WTC11 (cell line): ENCODE measurements around the gene UFSP2. TPM values are rescaled to one million over a fixed set of nuclear protein-coding genes. Genes with fewer than 3 reads are reported as not detected.

Source experiments
- ATAC-seq: fragments of 200-7000 bp; cut with Tn5 transposase; 2 replicates; pipeline ENCODE4 v1.10.0; 2021; ENCODE audit warnings: mild to moderate bottlenecking, moderate library complexity
- CTCF ChIA-PET: fragments of 300-600 bp; sonication (Branson Sonifier 250); formaldehyde crosslinking; loops from one replicate; lab custom pipeline; 2021; ENCODE audit warnings: antibody characterized with exemption; lab: Charles Lee
- POLR2A ChIA-PET: fragments of 350-600 bp; sonication (Branson Sonifier 250); formaldehyde crosslinking; loops from one replicate; lab custom pipeline; 2021; ENCODE audit warnings: antibody characterized with exemption; lab: Charles Lee
- DNase-seq: peaks from one replicate; pipeline ENCODE4 v3.0.0; 2021; ENCODE audit warnings: low spot score
- H3K27ac Mint-ChIP-seq: 2 replicates; pipeline ENCODE4 v1.8.0; 2021; ENCODE audit warnings: mixed read lengths
- H3K27me3 Mint-ChIP-seq: 2 replicates; pipeline ENCODE4 v1.8.0; 2021; ENCODE audit warnings: low read depth, mild to moderate bottlenecking, moderate library complexity, mixed read lengths
- H3K36me3 Mint-ChIP-seq: 2 replicates; pipeline ENCODE4 v1.8.0; 2021; ENCODE audit warnings: mixed read lengths
- H3K4me1 Mint-ChIP-seq: 2 replicates; pipeline ENCODE4 v1.8.0; 2022; ENCODE audit warnings: mixed read lengths
- H3K4me3 Mint-ChIP-seq: 2 replicates; pipeline ENCODE4 v1.8.0; 2021; ENCODE audit warnings: mild to moderate bottlenecking, moderate library complexity, mixed read lengths
- H3K9me3 Mint-ChIP-seq: 2 replicates; pipeline ENCODE4 v1.8.0; 2021; ENCODE audit warnings: mixed read lengths
- AR ChIP-seq: fragments of 250-450 bp; sonication (Bioruptor Pico); IDR thresholded peaks from 2 replicates; pipeline ENCODE4 v1.9.0; 2021; ENCODE audit warnings: mild to moderate bottlenecking
- ELF4 ChIP-seq: sonication (generic); formaldehyde crosslinking; IDR thresholded peaks from 2 replicates; pipeline ENCODE4 v1.8.1; 2022; ENCODE audit warnings: low read depth, mild to moderate bottlenecking, moderate library complexity, missing genetic modification reagents
- GTF2I ChIP-seq: fragments of 250-450 bp; sonication (Bioruptor Pico); conservative IDR thresholded peaks from 2 replicates; pipeline ENCODE4 v1.4.0; 2021; ENCODE audit warnings: mild to moderate bottlenecking
- HMGA2 ChIP-seq: fragments of 250-450 bp; sonication (Bioruptor Pico); IDR thresholded peaks from 2 replicates; pipeline ENCODE4 v1.4.0; 2021; ENCODE audit warnings: mild to moderate bottlenecking, moderate library complexity
- HMGXB4 ChIP-seq: sonication (generic); formaldehyde crosslinking; IDR thresholded peaks from 2 replicates; pipeline ENCODE4 v1.8.1; 2023; ENCODE audit warnings: mild to moderate bottlenecking, moderate library complexity, missing genetic modification reagents
- SMAD3 ChIP-seq: sonication (generic); formaldehyde crosslinking; IDR thresholded peaks from 2 replicates; pipeline ENCODE4 v1.8.0; 2022; ENCODE audit warnings: missing genetic modification reagents, mild to moderate bottlenecking, borderline replicate concordance
- SMAD4 ChIP-seq: sonication (generic); formaldehyde crosslinking; IDR thresholded peaks from 2 replicates; pipeline ENCODE4 v1.8.0; 2022; ENCODE audit warnings: mild to moderate bottlenecking, missing genetic modification reagents
- STAT6 ChIP-seq: sonication (generic); formaldehyde crosslinking; conservative IDR thresholded peaks from 2 replicates; pipeline ENCODE4 v1.8.1; 2023; ENCODE audit warnings: mild to moderate bottlenecking, low read depth, missing genetic modification reagents, moderate library complexity
- TCF7 ChIP-seq: sonication (generic); formaldehyde crosslinking; IDR thresholded peaks from 2 replicates; pipeline ENCODE4 v1.8.0; 2022; ENCODE audit warnings: mild to moderate bottlenecking, low read depth, missing genetic modification reagents, moderate library complexity
- ZNF219 ChIP-seq: sonication (generic); formaldehyde crosslinking; IDR thresholded peaks from 2 replicates; pipeline ENCODE4 v1.8.0; 2023; ENCODE audit warnings: missing genetic modification reagents, mild to moderate bottlenecking, borderline replicate concordance
- ZNF425 ChIP-seq: fragments of 250-450 bp; sonication (Bioruptor Pico); conservative IDR thresholded peaks from 2 replicates; pipeline ENCODE4 v1.9.0; 2021; ENCODE audit warnings: mild to moderate bottlenecking
- ZSCAN18 ChIP-seq: fragments of 250-450 bp; sonication (Bioruptor Pico); IDR thresholded peaks from 2 replicates; pipeline ENCODE4 v2.1.2; 2022; ENCODE audit warnings: mild to moderate bottlenecking, moderate library complexity
- total RNA-seq: library from RNA; stranded (reverse); gene quantifications from 3 replicates; pipeline ENCODE4 v1.2.3, GENCODE V29; 2021

The UFSP2 gene
- total RNA-seq, 1 experiment from 2014 or later: 30.8 TPM

- POLR2A ChIA-PET: no interaction called here
- CTCF ChIA-PET: interaction anchor here (1.3 kb wide), 1 partner anchor 193 kb away, joined by 5 read pairs; no protein-coding TSS in a partner anchor
Measured at GRCh38 chr4:185405296-185405999, 20.3 kb downstream of the UFSP2 start.

More at GRCh38 chr4:185405296-185405999, 20.3 kb downstream of the UFSP2 start:
- Mint-ChIP-seq H3K9me3 (peaks cover 7% of the 10 kb centered on the region), H3K4me3 (no peak overlapping the region), H3K4me1 (no peaks in the 10 kb centered on the region), H3K36me3 (peaks cover 47% of the 10 kb centered on the region), H3K27ac (no peak overlapping the region), H3K27me3 (no peaks in the 10 kb centered on the region; the same call in 1 of the 2 replicates)
- ATAC-seq (no peak), DNase-seq (no peak)
- TF ChIP-seq HMGXB4 (CRISPR knock-in tag) (no peak), SMAD3 (CRISPR knock-in tag) (no peak), ZNF219 (CRISPR knock-in tag) (no peak), ZSCAN18 (CRISPR knock-in tag) (no peak), SMAD4 (no peak), GTF2I (CRISPR knock-in tag) (no peak), AR (CRISPR knock-in tag) (no peak), ELF4 (CRISPR knock-in tag) (no peak), ZNF425 (CRISPR knock-in tag) (no peak), TCF7 (CRISPR knock-in tag) (no peak), STAT6 (CRISPR knock-in tag) (no peak), HMGA2 (CRISPR knock-in tag) (no peak)
